Measurements from ENCODE around the gene GLG1.
"Not testable (repeated sequence)": the region's sequence is repeated elsewhere in the genome, so short reads cannot be mapped to it uniquely, and the experiment has no call there.

The GLG1 gene

DNA sequence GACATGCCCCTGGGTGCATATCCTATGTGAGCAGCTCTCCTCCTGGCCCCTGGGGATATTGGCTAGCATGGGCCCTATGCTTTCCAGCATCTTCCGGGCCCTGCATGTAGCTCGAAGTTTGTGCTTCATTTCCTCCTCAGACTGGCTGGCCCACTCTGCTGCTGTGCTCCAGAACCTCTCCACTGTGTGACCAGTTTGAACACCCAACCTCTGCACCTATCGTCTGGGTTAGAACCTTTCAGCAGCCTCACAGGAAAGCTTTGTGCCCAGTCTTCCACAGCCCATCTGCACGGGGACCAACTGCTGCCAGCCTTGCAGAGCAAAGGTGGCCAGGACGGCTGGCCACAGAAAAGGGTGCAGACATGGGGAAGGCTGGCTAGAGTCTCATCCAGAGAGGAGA is 175.4 kb downstream of the GLG1 start:
- DNase-seq = no peak

DNA sequence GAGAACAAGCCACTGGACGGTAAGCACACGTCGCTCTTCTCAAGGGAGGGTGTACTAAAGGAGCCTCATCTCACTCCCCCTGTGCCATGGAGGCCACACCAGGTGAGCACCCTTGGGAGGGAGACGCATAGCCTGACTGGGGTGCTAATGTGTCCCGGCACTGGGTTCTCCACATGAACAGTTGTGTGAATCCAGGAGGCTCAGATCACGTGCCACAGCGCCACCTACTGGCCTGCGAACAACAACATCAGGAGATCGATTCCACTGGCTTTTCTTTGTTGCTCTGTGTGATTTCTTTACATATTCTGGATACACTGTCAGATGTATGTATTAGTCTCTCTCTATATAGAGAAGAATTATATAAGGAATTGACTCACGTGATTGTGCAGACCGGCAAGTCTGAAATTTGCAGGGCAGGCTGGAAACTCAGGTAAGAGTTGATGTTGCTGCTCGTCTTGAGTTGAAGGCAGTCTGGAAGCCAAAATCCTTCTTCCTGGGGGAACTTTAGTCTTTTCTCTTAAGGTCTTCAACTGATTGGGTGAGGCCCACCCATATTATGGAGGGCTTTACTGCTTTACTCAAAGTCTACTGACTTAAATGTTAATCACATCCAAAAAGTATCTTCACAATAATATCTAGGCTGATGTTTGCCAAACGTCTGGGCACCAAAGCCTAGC is 176.7 kb downstream of the GLG1 start:
- peak; percentile 57 for DNase-seq

DNA sequence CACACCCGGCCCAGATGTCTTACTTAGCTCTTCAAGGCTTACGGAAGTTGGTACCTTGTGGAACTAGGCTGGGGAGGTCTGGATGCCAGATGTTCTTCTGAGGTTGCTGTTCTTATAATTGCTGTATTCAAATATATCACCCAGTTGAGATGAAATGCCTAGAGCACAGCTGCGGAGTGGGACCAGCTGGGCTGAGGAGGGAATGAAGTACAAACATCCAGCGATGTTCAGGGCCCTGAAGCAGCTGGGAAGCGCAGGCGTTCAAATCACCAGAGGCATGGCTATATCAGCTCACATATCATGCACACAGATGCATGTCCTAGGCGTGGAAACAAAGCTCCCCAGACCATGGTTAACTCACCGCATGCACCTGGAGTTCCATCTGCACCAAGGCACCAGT is 178.4 kb downstream of the GLG1 start:
- DNase-seq = not testable (repeated sequence)

DNA sequence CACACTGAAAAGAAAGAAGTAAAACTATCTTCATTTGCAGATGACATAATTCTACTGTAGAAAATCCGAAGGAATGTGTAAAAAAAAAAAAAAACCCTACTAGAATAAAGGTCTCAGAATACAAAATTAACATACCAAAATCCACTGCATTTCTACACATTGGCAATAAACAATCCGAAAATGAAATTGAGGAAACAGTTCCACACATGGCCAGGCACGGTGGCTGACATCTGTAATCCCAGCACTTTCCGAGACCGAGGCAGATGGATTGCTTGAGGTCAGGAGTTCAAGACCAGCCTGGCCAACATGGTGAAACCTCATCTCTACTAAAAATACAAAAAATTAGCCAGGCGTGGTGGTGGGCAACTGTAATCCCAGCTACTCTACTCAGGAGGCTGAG is 181.2 kb downstream of the GLG1 start:
- not testable (repeated sequence) for DNase-seq

DNA sequence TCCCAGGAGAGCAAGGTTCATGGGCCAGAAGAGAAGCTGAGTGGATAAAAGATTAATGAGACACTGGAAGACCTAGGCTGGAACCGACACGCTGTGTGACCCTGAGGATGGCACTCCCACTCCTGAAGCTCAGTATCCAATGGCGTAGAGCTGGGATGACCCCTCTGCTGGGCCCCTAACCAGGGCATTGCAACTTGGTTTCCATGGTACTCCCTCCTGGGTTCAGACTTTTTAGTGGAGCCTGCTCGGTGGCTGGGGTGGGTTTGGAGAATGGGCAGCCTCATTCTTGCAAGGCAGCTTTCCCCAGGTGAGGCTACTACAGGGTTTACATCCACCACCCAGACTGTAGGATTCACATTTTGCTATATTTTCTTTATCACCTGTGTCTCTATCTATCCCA is 183.2 kb downstream of the GLG1 start:
- DNase-seq = not testable (repeated sequence)

DNA sequence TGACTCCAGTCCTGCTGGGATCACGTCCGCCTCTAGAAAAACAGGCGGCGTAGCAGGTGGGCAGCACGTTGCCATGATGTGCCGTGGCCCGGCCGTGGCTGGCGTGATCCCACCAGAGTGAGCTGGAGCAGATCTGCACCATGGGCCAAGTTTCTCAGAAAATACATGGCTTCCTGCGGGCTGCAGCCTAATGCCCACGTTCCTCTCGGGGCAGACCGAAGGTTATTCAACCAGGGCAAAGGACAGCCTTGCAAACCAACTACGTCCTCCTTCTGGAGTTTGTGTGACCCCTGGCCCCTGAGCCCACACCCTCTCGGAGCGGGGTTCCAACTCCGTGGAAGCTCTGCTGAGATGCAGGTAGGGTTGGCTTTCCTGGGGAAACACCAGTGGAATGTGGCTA is 184.8 kb downstream of the GLG1 start:
- not testable (repeated sequence) for DNase-seq

DNA sequence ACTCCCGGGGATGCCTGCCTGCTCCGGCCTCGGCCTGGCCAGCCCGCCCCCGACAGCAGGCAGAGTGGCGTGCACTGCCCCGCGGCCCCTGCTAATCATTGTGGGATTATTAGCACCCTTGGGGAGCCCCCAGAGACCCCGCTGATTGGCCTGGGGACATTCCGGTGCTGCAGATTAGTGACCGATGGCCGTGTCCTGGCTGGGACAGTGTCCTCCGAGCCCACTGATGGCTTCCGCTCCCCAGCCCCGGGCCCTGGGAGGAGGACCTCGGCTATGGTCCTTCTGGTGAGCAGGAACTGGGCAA is 185.5 kb downstream of the GLG1 start:
- not testable (repeated sequence) for DNase-seq

DNA sequence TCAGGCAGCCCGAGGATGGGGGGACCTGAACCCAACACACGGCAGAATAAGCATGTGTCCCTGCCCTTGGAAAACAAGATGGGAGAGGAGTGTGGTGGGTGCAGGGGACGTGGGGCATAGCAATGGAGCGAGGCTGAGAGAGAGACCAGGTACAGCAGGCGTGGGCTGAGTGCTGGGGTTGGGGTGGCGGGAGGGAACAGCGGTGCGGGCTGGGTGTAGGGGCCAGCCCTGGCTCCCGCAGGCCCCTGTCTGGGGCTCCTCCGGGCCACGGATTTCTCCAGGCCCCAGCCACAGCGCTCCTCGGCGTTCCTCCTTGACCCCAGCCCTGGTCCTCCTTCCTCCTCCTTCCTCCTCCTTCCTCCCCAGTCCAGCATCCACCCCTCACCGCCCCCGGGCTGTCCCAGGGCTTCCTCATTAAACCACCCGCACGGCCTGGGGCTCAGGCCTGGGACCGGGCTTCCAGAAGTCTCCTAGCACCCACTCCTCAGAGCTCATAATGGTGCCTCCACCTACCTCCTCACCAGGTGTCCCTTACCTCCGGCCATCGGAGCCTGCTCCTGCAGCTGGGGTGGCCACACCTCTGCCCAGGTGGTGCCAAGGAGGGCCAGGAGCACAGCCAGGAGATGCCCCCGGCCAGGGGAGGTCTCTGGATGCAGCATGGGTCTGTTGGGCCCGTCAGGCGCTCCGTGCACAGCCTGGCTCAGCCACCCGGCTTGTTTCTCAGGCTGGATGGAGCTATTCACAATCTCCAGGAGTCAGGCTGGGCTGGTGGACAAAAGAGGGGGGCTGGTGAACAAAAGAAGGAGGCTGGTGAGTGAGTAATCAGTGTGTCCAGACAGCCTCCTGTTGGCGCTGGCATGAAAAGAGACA is 186.1 kb downstream of the GLG1 start, which contains the start of gene CLEC18B:
Gene CLEC18B (minus strand): TSS at position 867 of the 870 bp plus-strand sequence. CDS start 208 bp downstream, at position 659.
- not testable (repeated sequence) for DNase-seq

DNA sequence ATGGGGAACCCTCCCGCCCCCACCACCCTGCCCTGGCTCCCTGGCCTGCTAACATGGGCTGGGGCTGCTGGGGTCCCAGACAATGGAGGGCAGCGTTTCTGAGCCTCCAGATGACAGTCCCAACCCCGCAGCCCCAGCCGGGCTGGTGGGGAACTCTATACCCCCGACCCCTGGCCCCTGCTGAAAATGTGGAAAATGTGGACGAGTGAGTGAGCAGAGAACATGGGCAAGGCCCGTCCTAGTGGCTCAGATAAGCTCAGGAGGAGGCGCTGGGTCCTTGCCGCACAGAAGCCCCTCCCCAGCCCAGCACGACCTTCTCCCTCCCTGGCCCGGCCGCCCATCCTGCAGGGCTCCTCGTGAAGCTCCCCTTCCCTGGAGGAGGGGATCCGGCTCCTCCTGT is 187.1 kb downstream of the GLG1 start:
- DNase-seq = not testable (repeated sequence)

DNA sequence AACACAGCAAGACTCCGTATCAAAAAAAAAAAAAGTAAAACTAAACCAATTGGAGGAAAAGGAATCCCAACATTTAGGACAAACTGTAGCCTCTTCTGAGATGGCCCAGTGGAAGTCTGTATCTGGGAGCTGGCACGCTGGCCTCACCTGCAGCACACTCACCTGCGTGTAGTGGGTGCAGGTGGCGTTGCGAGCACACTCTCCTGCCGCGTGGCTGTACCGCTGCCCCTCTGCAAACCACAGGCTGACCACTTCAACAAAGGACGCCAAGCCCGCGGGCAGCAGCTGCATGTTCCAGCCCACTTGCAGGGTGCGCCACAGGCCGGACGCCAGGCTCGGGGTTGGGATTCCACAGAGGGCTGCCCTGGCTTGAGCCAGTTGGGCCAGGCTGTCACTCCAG is 189.0 kb downstream of the GLG1 start:
- not testable (repeated sequence) for DNase-seq

DNA sequence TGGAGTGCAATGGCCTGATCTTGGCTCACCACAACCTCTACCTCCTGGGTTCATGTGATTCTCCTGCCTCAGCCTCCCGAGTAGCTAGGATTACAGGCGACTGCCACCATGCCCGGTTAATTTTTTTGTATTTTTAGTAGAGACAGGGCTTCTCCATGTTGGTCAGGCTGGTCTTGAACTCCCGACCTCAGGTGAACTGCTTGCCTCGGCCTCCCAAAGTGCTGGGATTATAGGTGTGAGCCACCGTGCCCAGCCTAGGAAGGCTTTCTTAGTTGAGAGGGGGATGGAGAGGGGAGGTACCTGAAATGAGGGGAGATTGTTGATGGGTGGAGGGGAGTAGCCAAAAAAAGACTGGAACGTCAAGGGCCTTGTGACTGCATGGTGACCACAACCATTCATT is 193.0 kb downstream of the GLG1 start:
- not testable (repeated sequence) for DNase-seq

DNA sequence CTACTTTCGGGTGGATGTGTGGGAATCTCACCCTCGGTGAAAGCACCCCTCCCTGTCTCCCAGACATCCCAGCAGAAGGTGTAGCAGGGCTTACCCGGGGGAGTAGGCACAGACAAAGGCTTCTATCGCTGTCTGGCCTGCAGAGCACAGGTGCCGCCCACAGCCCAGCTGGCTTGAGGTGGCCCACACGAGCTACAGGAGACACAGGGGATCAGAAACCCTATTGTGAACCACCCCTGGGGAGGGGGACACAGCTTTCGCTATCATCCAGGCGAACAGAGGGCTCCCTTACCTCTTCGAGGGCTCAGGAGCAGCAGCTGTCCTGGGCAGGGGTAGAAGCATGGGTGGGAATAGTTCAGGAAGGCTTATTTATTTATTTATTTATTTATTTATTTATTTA is 193.4 kb downstream of the GLG1 start:
- DNase-seq = not testable (repeated sequence)

DNA sequence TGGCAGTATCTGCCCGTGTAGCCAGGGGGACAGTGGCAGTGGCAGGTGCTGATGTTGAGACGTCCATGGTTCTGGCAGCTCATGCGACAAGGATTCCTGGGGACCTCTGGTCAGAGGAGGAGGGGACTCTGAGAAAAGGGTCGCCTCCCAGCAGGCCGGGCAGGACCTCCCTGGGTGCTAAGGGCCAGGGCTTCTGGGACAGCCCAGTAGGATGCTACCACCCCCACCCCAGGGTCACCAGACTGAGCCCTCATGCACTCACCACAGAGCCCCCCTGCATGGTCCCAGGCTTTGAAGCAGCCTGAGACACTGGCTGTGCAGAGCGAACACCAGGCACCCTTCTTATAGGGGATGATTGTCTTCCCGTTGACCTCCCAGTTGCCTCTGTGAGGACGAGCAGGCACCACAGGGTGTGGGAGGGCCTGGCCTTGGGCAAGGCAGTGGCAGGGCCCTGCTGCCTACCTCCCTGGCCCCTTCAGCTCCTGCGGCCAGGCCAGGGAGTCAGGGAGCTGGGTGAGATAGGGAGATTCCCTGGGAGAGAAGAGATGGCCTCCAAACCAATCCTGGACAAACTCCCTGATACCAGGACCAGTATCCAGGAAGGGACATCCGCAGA is 194.0 kb downstream of the GLG1 start:
- not testable (repeated sequence) for DNase-seq

DNA sequence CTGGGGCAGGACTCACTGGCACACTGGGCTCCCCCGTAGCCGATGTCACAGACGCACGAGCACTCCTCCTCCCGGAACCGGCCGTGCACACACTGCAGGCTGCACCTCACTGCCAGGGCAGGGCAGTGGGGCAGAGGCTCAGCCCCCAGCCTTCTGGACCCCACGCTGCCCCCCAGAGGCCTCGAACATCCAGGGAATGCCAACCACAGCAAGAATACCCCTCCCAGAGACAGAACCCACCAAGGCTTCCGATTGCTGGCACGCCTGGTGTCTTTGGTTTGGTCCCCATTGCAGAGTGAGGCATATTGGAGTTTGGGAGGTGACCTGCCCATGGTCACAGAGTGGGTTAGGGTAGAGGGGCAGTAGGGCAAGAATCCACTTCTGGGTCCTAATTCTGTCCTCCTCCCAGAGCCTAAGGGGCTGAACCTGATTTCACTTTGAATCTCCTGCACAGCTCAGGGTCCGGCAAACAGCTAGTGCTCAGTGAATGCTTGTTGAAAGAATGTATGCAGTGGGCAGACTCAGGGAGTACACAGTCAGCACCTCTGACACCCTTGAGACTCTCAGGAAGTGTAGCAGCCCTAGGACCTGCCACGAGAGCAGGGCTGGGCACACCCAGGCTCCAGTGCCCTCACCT is 194.7 kb downstream of the GLG1 start:
- DNase-seq = not testable (repeated sequence)

DNA sequence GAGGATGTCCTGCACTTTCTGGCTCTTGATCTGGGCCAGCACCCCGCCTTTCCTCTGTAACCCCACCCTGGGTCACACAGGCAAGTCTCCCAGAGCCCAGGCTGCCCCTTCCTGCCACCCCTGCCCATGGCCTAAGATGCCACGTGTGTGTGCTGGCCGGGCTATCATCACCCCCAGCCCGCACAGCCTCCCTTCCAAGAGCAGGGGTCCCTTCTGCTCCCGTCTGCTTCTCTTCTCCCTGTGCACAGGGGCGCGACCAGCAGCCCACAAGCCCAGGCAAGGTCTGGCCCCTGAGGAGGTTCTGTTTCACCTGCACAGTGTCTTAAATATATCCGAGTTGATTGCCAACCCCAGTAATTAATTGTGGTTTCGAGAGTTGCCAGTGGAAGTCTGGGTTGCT is 195.9 kb downstream of the GLG1 start:
- not testable (repeated sequence) for DNase-seq

DNA sequence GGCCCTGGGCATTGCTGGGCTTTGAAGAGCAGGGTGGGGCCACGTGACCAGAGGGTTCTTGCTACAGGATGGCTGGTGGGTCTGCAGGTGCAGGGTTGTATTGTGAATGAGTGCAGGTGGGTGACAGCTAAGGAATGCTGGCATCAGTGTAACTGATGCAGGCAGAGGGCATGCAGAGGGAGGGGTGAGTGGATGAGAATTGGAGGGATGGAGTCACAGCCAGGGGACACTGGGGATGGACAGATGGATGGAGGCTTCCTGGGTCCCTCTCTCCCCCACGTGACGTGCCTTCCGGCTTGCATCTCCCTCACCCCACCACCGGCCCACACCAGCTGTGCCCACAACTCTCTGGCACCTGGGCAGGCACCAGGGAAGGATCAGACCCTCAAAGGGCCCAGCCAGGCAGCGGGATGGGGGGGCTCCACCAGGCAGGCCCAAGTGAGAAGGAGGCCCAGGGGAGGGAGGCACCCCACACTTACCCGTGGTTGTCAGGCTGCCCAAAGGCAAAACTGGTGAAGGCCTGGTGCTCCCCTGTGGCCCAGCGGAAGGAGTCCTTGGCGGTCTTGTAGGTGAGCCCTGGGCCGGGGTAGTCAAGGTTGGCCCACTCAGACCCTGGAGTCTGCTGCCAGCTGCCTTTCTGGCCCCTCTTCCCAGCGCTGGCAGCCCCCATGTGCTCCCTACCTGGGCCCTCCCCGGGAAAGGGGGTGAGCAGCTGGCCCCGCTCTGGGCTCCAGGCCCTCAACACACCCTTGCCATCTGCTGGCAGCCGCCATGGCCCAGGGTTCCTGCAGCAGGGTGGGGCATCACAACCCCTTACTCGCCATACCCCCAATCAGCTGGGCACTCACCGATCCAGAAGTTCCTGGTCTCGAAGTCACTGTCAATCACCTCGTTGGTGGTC is 196.6 kb downstream of the GLG1 start:
- not testable (repeated sequence) for DNase-seq

DNA sequence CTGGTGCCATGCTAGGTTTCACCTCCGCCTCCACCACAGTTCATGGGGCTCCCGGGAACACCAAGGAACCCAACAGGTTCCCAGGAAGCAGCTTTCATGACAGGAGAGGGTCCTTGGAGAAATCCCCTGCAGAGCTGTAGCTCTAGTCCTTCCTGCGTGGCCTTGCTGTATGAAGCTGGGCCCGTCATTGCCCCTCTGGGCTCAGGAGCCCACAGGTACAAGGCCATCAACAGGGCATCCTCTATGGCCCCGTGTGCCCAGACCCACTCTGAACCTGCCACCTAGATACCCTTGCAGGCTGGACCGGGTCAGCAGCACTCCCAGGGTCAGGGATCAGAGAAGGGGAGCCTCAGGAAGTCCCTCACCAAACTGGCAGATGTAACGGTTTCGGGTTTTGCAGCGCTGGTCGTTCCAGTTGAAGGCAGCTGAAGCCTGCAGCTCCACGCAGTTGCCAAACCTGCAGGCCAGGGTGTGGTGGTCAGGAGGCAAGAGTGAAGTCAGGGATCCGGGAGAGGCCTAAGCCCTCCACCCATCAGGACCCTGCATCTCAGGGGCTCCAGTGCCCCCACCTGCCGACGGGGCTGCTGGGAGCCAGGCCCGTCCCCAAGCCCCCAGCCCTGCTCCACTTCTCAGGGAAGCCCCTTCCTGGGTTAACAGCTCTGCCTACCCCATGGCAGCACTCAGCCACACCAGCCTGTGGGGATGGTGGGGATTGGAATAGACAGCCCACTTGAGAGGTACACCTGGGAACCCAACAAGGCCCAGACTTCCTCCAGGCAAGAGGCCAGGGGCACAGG is 197.5 kb downstream of the GLG1 start:
- not testable (repeated sequence) for DNase-seq

DNA sequence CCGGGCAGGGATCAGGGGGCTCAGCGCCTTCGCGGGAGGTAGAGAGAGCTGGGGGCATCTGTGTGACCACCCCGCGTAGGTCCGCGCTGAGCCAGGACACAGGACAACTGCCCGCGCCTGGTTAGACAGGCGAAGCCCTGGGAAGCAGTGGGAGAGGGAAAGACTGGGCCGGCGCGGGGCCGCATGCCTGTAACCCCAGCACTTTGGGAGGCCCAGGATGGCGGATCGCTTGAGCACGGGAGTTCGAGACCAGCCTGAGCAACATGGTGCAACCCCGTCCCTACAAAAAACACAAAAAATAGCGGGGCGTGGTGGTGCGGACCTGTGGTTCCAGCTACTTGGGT is 199.6 kb downstream of the GLG1 start:
- not testable (repeated sequence) for DNase-seq

DNA sequence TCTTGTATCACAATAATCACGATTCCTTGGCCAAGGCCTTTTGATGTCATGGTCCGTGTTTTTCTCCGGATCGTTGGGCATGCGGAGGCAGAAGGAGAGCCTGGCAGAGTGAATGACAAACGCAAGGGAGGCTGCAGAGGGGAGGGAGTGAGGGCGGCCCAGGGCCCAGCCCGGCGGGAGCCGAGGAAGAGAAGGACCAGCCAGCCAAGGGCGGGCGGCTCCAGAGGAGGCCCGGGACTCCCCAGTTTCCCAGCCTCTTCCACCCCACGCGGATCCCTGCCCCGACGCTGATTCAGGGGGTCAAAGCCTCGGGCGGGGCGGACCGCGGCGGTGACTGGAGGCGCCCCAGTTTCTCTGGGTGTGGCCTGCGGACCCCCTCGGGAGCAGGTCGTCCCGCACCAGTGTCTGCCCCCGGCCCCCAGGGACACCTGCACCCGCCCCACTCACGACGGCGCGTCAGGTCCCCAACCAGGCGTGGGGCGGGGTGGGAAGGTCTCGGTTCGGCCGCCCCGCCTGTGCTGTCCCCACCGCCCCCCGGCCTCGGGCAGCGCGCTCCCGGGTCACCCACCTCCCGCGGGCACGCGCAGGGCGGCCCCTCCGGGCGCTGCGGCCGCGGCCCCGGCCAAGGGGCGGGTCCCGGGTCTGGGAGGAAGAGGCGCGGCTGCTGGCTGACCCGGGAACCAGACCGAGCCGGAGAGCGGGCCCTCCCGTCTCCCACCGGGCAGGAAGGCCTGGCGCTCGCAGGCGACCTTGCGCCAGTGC is 200.1 kb downstream of the GLG1 start:
- not testable (repeated sequence) for DNase-seq

DNA sequence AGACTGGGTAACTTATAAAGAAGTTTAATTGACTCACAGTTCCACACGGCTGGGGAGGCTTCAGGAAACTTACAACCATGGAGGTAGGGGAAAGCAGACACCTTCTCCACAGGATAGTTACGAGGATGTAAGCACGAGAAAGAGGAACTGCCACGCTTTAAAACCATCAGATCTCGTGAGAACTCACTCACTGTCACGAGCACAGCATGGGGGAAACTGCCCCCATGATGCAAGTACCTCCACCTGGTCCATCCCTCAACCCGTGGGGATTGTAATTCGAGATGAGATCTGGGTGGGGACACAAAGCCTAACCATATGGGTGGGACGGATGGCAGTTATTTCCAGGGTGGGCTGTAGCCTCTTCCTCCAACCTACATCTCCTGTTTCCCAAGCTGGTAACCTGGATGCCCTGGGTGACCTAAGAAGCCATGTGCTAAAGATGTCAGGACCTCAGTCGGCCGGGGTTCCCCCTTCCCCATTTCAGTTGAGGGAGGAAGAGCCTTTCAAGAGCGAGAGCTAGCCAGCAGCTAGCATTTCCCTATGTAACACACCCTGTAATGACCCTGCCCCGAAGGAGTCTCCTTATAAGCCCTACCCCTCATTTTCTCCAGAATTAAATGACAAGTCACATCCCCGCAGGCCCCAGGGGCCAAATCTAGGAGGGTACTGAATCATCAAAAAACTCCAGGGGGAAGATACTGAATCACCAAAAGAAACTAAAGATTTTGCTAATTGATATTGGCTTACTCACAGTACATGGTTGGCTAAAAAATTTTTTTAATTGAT is 202.6 kb downstream of the GLG1 start:
- DNase-seq = not testable (repeated sequence)
